Hematopoietic multipotent progenitor cell treated with erythropoietin and hydrocortisone succinate and interleukin-3 and kit ligand, for 15 days (in vitro differentiated cells): Measurements from ENCODE around the gene MPRIP.

Experiments
- DNase-seq: peaks from one replicate; pipeline ENCODE4 v3.0.0-alpha.2; 2015; ENCODE audit warnings: low spot score

MPRIP gene

DNA sequence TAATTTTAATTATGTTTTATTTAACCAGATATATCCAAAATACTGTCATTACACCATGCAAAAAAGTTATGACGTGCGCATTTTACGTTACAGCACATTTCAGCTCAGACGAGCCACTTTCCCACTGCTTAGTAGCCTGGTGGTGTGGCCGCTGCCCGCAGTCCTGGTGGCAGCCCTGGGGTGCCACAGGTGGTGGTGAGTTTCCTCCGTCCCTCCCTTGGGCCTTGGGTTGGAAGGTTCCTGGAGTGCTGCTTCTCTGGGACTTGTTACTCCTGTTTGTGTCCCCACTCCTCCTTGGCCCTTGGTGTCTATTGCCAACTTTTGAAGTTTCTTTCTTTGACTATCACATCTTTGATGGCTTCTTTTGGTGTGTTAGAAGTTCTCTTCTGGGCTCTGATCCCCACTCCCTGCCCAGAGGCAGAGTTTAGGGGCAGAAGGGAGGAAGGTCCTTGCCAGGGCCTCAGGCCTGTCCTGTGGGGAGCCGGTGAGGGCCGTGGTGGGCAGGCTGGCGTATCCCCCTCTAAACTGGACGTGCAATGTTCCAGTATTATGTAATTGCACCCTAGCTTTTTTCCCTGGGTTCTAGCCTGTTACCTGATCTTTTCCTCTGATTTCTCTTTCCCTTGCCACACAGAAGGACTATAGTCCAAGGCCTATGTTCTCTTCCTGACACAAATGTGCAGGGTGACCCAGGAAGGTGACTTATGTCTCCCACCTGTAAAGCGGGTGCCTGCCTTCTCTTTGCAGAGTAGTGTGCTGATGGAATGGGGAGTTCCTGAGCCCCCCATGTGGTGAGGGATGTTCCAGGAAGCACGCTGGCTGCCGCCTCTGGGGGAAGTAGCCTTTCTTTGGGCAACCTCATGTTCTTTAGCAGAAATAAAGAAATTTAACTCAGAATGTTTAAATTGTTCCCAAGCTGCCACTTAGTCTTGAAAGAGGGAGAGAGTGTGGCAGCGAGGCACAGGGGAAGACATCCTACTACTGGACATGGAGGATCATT lies 8.4 kb downstream of the MPRIP start:
- DNase-seq = no peak

DNA sequence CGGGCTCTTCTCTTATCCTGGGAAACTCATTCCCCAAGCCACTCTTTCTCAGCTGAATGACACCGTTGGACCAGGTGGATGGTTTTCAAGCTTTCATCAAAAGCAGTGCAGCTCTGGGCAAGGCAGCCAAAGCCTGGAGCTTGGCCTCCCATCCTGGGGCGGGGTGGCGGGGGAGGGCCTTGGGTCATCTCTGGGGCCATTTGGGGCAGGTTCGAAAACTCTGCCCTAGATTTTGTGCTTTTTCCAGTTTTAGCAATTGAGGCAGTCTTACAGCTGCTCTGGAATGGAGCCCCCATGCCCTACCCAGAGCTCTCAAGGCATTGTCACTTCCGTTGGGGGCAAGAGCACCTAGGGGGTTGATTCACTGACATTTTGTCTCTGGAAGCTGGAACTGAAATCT lies 9.1 kb downstream of the MPRIP start:
- no peak for DNase-seq

DNA sequence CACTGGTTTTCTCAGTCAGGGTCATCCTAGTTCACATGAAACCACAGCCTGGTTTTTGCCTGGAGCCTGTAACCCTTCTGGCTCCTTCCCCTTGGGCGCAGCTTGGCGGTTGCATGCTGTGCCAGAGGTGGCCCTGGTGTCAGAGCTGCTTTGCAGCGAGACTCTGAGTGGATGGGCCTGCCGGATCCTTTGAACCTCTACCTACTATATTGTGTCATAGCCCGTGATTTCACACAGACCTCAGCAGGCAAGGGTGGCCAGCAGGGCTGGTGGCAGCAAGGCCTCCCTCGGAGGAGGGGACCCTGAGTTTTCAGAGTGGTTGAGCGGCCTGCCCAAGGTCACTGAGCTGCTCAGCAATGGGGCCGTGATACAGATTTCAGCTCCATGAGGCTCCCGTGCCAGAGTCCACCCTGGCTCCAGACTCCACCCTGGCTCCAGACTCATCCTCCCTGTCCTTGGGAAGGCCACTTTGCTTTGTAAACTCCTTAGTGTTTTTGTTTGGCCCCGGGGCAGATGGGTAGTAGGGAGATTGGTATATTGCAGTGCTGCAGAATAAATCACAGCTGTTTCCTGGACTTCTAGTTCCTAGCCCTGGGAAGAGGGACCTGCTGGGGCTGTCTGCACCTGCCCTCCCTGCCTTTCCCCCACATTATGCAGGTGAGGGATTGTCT lies 9.7 kb downstream of the MPRIP start:
- DNase-seq = no peak

DNA sequence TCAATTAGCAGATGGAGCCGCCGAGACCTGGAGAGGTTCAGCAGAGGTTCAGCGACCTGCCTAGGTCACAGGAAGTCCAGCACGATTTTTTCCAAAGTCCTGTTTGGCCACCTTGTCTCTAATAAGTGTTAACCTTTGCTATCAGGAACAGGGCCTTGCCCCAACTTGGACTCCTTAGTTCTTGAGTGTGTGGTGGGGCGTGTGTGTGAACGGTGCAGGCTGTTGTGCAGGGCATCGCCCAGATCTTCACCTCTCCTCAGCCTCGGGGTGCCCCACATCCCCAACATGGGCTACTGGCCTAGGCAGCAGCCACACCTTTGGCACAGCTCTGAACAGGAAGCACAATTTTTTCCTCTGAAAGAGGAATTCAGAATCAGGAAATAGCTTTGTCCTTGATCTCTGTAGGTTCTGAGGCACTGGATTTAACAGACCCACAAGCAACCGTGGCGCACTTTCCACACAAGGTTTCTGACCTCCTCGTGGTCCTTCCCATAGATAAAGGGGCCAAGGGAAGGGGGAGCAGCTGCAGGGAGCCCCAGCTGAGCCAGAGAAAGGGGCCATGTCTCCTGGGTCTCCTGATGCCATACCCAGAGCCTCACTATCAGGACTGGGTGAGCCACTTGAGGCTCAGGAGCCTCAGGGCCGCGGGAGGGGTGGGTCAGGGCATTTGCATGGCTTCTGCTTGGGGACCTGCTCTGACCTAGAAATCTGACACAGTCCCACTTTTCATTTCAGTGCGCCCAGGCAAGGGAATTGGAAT lies 10.4 kb downstream of the MPRIP start:
- no peak for DNase-seq

DNA sequence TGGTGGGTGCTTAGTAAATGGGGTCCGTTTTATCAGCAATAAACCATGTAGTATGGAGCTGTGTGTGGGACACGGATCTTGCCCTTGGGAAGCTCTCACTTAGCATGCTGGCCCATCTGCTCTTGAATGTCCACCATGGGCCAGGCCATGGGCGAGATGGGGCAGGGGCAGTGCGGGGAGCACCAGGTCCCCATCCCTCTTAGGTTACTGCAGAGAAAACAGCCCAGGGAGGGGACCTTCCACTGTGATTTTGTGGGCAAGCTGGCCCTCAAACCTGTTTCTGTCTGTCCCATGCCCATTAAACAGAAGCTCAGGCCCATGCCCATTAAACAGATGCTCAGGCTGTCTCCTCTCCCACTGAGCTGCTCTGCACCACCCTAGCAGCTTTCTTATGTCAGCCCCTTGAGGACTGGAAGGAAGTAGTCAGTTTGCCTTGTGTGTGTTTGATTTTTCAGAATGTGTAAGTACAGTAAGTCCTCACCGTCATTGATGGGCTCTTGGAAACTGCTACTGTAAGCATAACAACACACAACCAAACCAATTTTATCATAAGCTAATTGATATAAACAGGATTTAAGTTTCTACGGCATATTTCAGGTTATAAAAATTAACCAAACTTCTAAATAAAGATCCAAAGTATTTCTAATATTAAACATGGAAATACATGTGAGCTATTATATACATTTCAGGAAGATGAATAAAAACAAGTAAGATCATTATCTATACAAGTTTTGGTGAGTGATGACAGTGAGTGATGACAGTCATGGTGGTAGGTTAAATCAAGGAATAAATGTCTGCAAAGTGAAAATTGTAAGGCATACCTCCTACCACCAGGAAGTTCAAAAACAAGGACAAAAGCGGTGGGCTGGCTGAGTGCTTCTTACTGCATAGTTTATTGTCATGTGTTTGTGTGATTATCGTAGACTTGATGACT lies 11.5 kb downstream of the MPRIP start:
- no peak for DNase-seq

DNA sequence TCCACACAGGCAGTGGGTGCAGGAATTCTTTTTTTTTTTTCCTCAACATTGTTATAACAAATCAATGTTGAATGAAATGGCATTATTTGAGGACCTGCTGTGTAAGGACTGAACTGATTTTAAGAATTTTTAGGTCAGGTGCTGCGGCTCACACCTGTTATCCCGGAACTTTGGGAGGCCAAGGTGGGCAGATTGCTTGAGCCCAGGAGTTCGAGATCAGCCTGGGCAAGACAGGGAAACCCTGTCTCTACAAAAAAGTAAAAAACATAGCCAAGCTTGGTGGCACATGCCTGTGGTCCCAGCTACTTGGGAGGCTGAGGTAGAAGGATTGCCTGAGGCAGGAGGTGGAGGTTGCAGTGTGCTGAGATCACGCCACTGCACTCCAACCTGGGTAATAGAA lies 12.4 kb downstream of the MPRIP start:
- DNase-seq = no peak

DNA sequence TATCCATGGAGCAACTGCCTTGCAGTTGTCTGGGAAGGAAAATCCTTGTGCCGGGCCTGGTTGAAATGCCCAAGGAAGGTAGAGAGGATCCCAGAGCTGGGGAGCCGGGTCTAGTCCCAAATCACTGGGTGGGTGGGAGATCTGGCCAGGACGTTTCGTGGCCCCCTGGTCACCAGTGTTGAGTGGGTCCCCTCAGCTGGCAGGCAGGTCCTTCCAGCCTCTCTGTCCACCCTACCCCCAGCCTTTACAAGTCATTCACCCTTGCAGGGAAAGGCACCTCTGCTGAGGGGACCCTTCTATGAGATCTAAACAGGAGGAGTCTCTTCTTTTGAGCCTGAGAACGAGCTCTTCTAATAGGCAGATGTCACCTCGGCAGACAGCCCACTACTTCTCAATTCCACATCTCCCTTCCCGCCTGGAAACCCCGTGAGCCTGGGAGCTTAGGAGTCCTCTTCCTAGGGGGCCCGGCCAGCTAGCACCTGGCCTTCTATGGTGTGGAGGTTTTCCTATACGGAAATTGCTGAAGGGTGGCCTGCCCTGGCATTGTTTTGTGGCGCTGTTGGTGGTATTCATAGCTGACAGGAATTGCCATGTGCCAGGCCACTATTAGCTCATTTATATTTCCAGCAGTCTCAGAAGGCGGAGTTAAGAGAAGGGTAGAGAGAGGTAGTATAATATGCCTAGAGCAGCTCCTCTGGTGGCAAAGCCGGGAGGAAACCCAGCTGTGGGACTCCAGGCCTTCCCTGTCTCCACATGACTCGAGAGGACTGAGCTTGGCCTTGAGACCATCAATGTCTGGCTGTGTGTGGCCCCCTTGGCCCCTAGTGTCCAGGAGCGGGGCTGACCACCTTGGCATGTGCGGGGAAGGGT lies 13.3 kb downstream of the MPRIP start:
- DNase-seq = no peak

DNA sequence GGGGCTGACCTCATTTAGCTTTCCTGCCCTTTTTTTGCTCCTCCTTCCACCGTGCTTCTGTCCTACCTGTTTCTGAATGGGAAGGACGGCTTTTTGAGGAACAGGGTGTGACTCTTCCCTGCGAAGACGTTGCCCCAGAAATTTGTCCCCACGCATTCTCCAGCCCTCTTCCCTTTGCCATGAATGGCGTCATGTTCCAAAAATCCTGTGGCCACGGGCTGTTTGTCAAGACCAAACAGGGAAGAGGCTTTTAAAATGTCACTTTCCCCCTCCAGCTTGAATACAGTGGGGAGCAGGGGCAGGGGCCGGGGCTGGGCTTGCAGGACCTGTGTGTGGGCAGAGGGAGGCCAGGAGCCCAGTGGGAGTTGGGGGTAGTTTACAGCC lies 13.9 kb downstream of the MPRIP start:
- DNase-seq = no peak

DNA sequence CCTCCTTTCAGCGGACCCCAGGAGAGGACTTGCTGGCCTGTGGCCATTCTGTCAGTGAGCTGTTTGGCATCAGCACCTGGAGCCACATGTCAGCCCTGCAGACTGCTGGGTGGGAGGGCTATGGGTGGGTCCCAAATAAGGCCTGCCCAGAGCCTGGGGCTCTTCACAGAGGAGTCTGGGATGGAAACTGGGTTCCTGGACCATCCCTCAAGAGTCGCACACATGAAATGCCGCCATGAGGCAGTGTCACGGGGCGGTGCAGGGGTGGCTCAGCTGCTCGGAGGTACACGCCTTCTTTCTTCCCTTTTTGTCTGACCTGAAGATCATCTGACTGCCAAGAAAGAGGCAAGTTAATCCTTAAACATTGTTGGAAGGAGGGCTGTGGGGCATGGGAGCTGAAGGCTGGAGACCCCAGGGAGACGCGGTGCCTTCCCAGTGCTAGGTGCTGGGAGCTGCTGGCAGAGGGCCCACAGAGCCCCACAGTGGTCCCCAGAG lies 14.8 kb downstream of the MPRIP start:
- DNase-seq = no peak

DNA sequence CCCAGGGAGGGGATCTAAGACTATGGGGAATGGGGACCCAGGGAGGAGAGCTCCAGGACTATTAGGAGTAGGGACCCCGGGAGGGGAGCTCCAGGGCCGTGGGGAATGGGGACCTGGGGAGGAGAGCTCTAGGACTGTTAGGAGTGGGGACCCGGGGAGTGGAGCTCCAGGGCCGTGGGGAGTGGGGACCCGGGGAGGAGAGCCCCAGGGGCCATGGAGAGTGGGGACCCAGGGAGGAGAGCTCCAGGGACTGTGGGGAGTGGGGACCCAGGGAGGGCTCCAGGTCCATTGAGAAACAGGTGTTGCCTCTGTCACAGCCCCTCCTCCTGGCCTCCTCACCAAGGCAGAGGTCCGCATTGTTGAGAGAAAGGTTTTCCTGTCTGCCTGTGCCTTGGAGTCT lies 16.0 kb downstream of the MPRIP start:
- DNase-seq = no peak

DNA sequence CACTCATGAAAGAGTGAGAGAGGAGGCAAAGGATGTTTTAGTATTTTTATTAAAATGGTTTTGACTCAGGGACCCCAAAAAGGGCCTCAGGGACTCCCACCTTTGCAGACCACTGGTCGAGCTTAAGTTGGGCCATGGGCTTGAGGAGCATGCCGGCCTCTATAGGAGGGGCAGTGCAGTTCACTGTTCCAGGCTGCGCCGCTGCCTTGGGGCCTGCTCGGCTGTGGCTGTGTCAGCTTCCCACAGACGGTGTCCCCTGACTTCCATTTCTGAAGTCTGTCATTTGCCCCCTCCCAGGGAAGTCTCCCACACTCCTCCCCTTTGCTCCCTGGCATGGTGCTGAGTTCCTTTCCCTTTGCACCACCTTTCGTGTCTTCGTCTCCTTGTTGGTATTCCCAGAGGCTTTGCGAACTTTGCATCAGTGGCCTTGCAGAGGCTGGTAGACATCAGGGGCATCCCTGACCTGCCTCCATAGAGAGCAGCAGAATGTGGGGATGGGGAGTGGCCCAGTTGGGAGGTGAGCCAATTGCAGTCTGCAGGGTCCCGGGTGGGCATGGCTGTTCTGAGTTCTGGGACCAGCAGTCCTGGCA lies 17.1 kb downstream of the MPRIP start:
- no peak for DNase-seq

DNA sequence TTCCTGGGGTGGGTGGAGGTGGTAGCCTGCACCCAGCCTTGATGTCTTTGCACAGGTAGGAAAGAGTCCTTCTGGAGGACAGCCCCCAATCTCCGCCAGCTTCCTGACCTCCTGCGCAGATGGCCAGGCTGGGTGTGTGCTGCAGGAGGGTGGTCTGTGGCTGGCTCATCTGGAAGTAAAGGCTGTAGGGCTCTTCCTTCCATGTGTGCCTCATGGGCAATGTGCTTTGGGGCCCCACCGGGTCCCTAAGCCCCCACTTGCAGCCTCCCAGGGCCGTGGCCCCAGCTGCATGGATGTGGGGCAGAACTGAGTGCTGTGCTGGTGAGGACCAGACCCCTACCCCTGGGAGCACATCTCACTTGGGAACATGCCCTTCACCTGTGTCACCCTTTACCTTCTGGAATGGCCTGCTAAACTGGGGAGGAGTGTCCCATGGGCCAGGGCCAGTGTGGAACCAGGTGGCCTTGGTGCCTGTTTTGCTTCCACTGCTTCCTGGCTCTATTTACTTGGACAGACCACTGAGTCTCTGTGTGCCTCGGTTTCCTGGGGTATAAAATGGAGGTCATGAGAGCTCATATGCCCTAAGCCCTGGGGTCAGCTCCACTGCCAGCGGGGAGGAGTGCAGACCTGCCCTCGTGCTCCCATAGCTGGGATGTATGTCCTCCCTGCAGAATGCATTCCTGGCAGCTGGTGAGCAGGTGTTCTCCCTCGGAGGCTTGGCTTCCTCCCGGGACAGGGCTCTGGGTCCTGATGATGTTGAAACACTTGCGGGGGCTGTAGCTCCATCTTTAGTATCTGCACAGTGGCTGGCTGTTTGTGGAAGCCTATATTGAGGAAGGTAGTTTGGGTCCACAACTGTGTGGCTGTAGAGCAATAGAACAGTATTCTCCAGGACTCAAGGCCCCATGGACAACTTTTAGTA lies 18.0 kb downstream of the MPRIP start:
- DNase-seq = no peak

DNA sequence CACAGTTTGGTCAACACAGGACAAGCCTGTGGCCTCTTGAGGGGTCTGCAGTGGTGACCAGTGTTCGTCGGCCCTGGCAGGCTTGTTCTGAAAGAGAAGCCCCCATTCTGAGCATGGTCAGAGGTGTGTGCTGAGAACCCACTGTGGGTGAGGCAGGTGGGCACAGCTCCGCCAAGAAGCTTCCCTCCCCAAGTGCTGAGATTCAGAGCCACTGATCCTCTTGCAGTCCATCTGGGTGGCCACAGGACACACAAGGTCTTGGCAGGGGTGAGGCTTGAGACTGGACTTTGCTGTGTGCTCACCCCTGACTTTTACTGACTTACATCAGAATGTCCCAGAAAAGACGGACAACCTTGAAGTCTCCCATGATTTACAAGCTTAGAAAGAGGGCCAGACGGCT lies 18.7 kb downstream of the MPRIP start:
- DNase-seq = no peak

DNA sequence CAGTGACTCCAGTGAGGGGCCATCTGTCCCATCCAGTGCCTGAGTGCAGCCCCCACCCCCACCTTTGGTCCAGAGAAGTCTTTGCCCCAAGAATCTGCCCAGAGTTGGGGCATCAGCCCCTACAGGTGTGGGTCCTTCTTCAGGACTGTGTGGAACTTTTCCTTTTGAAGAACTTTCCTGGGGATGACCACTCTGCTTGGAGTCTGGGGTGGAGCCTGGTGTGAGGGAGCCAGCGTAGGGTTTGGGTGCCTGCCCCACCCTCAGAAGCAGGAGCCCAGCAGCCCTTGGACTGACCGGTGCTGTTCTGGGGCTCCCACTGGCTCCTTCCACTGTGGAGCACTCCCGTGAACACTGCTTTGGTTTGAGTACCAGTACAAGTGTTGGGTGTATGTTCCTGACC lies 19.3 kb downstream of the MPRIP start:
- no peak for DNase-seq

DNA sequence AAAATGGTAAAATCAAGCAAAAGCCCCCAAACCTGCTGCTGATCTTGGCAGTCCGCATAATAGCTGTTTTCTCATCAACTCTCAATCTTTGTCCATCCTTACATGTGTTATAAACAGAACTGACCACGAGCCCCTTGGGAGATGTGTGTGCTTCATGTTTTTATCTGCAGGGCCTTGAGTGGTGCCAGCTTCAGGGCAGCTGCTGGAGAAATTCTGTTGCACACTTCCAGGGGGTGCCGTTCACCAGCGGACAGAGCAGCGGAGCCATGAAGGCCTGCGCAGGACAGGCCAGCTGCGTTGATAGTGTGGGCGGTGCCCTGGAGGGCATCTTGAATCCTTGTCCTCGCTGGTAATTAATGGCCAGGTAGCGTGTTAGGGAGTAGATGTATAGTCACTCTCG lies 20.1 kb downstream of the MPRIP start:
- no peak for DNase-seq

DNA sequence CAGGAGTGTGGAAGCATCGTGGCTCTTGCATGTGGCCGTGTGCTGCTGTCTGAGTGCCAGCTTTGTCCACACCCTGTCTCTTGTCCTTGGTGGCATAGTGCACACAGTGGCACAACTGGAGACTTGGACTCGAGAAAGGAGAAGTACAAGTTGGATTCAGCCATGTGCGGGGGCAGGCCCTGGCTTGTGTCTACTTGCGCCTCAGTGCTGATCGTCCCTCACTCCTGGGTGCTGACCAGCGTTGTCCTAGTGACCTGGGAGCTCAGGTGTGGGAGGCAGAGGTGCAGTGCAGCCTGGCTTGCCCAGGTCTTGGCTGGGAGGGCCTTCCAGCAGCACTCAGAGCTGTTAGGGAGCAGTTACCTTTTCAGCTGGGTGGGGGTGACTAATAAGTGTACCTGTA lies 20.6 kb downstream of the MPRIP start:
- no peak for DNase-seq

DNA sequence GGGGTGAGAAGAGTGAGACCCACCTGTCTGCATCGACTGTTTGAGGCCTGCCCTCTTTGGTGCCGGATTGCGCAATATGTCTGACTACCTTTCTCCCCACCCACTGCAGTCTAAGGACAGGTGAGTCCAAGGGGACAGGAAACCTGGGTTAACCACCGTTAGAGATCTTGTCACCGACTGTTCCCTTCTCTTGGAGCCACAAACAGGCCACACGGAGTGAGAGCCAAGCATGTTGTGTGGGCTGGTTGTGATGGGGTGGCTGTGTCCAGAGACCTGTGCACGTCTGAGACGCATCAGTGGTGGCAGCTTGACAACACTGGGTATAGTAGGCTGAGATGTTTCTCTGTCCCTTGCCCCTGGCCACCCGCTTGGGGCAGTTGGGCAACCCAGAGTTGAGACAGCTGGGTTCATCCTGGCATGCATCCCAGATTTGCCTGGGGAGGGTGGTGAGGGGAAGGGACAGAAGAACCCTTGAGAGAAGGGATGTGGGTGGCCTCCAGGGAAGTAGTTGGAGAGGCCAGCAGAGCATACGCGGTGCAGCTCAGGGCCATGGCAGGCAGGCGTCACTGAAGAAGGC lies 21.4 kb downstream of the MPRIP start:
- DNase-seq = no peak

DNA sequence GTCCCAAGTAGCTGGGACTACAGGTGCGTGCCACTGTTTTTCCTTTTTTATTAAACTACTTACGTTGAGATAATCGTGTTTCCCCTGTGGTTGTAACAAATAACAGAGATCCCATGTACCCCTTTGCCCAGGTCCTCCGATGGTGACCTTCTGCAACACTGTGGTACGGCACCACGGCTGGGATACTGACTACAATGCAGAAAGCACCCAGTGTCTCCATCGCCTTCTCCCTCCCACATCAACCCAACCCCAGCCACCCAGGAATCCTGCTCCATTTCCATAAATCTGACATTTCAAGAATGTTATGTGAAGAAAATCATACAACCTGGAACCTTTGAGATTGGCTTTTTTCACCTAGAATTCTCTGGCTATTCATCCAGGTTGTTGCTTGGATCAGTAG lies 22.1 kb downstream of the MPRIP start:
- no peak for DNase-seq

DNA sequence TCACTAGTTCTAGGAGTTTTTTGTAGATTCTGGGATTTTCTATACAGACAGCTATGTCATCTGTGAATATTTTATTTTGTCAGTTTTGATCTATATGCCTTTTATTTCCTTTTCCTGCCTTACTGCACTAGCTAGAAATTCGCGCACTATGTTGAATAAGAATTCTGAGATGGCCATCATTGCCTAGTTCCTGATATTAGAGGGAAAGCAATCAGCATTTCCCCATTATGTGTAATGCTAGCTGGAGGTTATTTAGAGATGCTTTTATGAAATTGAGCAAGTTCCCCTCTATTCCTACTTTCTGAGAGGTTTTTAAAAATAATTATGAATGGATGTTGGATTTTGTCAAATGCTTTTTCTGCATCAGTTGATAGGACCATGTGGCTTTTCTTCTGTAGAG lies 23.8 kb downstream of the MPRIP start:
- no peak for DNase-seq
